ENCODE results near the gene METTL13.
A peak's percentile ranks its signal among the peaks of the same experiment; 100 is the strongest.

The METTL13 gene

GRCh38 chr1:171769171-171769570 lies 12.3 kb upstream of the METTL13 start:
- no peak overlapping the region for H3K4me3 ChIP-seq (ENCODE audit: low read depth, low read length)
- no peak for TF ChIP-seq CTCF (IDR thresholded peaks at IDR 0.05; ENCODE audit: borderline replicate concordance, insufficient read depth, low read depth, low read length)

GRCh38 chr1:171769754-171770153 lies 11.7 kb upstream of the METTL13 start:
- TF ChIP-seq CTCF (IDR thresholded peaks at IDR 0.05; ENCODE audit: borderline replicate concordance, insufficient read depth, low read depth, low read length) = no peak
- H3K4me3 ChIP-seq (ENCODE audit: low read depth, low read length) = no peak overlapping the region

- no peak for TF ChIP-seq CTCF (IDR thresholded peaks at IDR 0.05; ENCODE audit: borderline replicate concordance, insufficient read depth, low read depth, low read length)
- no peak overlapping the region for H3K4me3 ChIP-seq (ENCODE audit: low read depth, low read length)
Measured at GRCh38 chr1:171772312-171772711, 9.1 kb upstream of the METTL13 start.

GRCh38 chr1:171780583-171781175 lies 781 bp upstream of the METTL13 start:
- peak overlapping the region; percentile 45 for H3K4me3 ChIP-seq (ENCODE audit: low read depth, low read length)
- TF ChIP-seq CTCF (IDR thresholded peaks at IDR 0.05; ENCODE audit: borderline replicate concordance, insufficient read depth, low read depth, low read length) = no peak

GRCh38 chr1:171783816-171784530 lies 2.5 kb downstream of the METTL13 start:
- TF ChIP-seq CTCF (IDR thresholded peaks at IDR 0.05; ENCODE audit: borderline replicate concordance, insufficient read depth, low read depth, low read length) = no peak
- H3K4me3 ChIP-seq (ENCODE audit: low read depth, low read length) = no peak overlapping the region

- no peak overlapping the region for H3K4me3 ChIP-seq (ENCODE audit: low read depth, low read length)
- no peak for TF ChIP-seq CTCF (IDR thresholded peaks at IDR 0.05; ENCODE audit: borderline replicate concordance, insufficient read depth, low read depth, low read length)
Measured at GRCh38 chr1:171784784-171785183, 3.3 kb downstream of the METTL13 start.

GRCh38 chr1:171785766-171786165 lies 4.3 kb downstream of the METTL13 start:
- TF ChIP-seq CTCF (IDR thresholded peaks at IDR 0.05; ENCODE audit: borderline replicate concordance, insufficient read depth, low read depth, low read length) = no peak
- no peak overlapping the region for H3K4me3 ChIP-seq (ENCODE audit: low read depth, low read length)
